Endodermal cell (in vitro differentiated cells): Measurements from ENCODE around the gene HHAT. TPM values are rescaled to one million over a fixed set of nuclear protein-coding genes. Genes with fewer than 3 reads are reported as not detected.

Experiments used
- DNase-seq: peaks from one replicate; pipeline ENCODE4 v3.0.0-alpha.2; 2017
- H3K27ac ChIP-seq: 2 replicates; pipeline ENCODE4 v1.5.1; 2013; ENCODE audit warnings: mild to moderate bottlenecking, low read depth, low read length, moderate library complexity
- H3K27me3 ChIP-seq: 2 replicates; pipeline ENCODE4 v1.6.1; 2013; ENCODE audit warnings: mild to moderate bottlenecking, low read length, moderate library complexity; ENCODE audit not compliant: insufficient read depth, control insufficient read depth, poor library complexity, severe bottlenecking
- H3K36me3 ChIP-seq: 2 replicates; pipeline ENCODE4 v1.7.0; 2013; ENCODE audit warnings: mild to moderate bottlenecking, low read length, moderate library complexity; ENCODE audit not compliant: control insufficient read depth, insufficient read depth
- H3K4me1 ChIP-seq: one replicate; pipeline ENCODE4 v1.7.0; 2013; ENCODE audit warnings: low read length; ENCODE audit not compliant: control insufficient read depth, insufficient read depth
- H3K4me3 ChIP-seq: 2 replicates; pipeline ENCODE4 v1.5.1; 2013; ENCODE audit warnings: mild to moderate bottlenecking, low read length, moderate library complexity
- H3K9ac ChIP-seq: 2 replicates; pipeline ENCODE4 v1.6.1; 2013; ENCODE audit warnings: mild to moderate bottlenecking, low read length, moderate library complexity; ENCODE audit not compliant: poor library complexity, severe bottlenecking; ENCODE audit errors: extremely low read depth
- H3K9me3 ChIP-seq: 2 replicates; pipeline ENCODE4 v1.6.1; 2013; ENCODE audit warnings: mild to moderate bottlenecking, low read length, moderate library complexity; ENCODE audit not compliant: control insufficient read depth
- H3K27ac Mint-ChIP-seq: 2 replicates; pipeline ENCODE4 v1.8.0; 2020; ENCODE audit warnings: mixed read lengths
- H3K27me3 Mint-ChIP-seq: 2 replicates; pipeline ENCODE4 v1.8.0; 2021; ENCODE audit warnings: mild to moderate bottlenecking, mixed read lengths; ENCODE audit not compliant: insufficient read depth
- H3K36me3 Mint-ChIP-seq: 2 replicates; pipeline ENCODE4 v1.8.0; 2020; ENCODE audit warnings: low read depth, mixed read lengths
- H3K4me1 Mint-ChIP-seq: 2 replicates; pipeline ENCODE4 v1.8.0; 2020; ENCODE audit warnings: mixed read lengths
- H3K4me3 Mint-ChIP-seq: 2 replicates; pipeline ENCODE4 v1.8.0; 2020; ENCODE audit warnings: mild to moderate bottlenecking, moderate library complexity, mixed read lengths
- H3K9me3 Mint-ChIP-seq: 2 replicates; pipeline ENCODE4 v1.8.0; 2020; ENCODE audit warnings: mild to moderate bottlenecking, mixed read lengths
- CTCF ChIP-seq: fragments of 200-600 bp; sonication (generic); conservative IDR thresholded peaks from 2 replicates; pipeline ENCODE4 v1.5.0; 2021; ENCODE audit warnings: antibody characterized with exemption, mild to moderate bottlenecking
- WGBS, 2 experiments: methylation state at CpG; one replicate each; pipeline versions ENCODE4 v1.1.5 to v1.1.7; 2013; ENCODE audit warnings: missing lambda C conversion rate in 2 of 2, mixed read lengths in 1 of 2; ENCODE audit not compliant: insufficient coverage in 1 of 2, insufficient read length in 1 of 2; 5-methylcytosine and 5-hydroxymethylcytosine counted together
- total RNA-seq, 2 donors: library from RNA; stranded (reverse); fragmentation: NEBNext Ultra II Directional in 1 of 2; extraction: Animal tissue kit (Norgen Biotek cat#: 25700) in 1 of 2; gene quantifications; 2 replicates in 1 of 2; 3 replicates in 1 of 2; pipeline ENCODE4 v1.2.1, GENCODE V29; 2021

The HHAT gene
- total RNA-seq, 2 donors from 2014 or later: 6.9 to 9.8 TPM

- 64% methylated on average over 1 of the region's 1 CpG; no CpG with 5 or more reads in 1 of the 2 experiments for WGBS, 2 experiments
- DNase-seq: no peak
These were observed 229.6 kb downstream of the HHAT start for GRCh38 chr1:210558302-210558701.

GRCh38 chr1:210565306-210565705, 236.6 kb downstream of the HHAT start:
- no peak for TF ChIP-seq CTCF
- Histone ChIP-seq H3K9ac (no peak overlapping the region), H3K27ac (no peak overlapping the region), H3K4me1 (no peaks in the 10 kb centered on the region), H3K36me3 (no peaks in the 10 kb centered on the region), H3K4me3 (no peak overlapping the region), H3K27me3 (no peaks in the 10 kb centered on the region), H3K9me3 (no peaks in the 10 kb centered on the region)
- Mint-ChIP-seq H3K27me3 (peaks cover 5% of the 10 kb centered on the region), H3K4me1 (peaks cover under 1% of the 10 kb centered on the region), H3K4me3 (no peak overlapping the region), H3K27ac (no peak overlapping the region), H3K9me3 (no peaks in the 10 kb centered on the region), H3K36me3 (no peaks in the 10 kb centered on the region)
- no peak for DNase-seq
- 88 to 95% methylated on average over 1 to 2 of the region's 2 CpGs for WGBS, 2 experiments

More at GRCh38 chr1:210558302-210558701, 229.6 kb downstream of the HHAT start:
- Histone ChIP-seq H3K9me3 (no peaks in the 10 kb centered on the region), H3K9ac (no peak overlapping the region), H3K4me3 (no peak overlapping the region), H3K36me3 (no peaks in the 10 kb centered on the region), H3K4me1 (peaks cover 24% of the 10 kb centered on the region), H3K27me3 (no peaks in the 10 kb centered on the region), H3K27ac (no peak overlapping the region)
- H3K27me3 Mint-ChIP-seq: peaks cover 3% of the 10 kb centered on the region
- no peaks in the 10 kb centered on the region for H3K36me3 Mint-ChIP-seq
- H3K9me3 Mint-ChIP-seq: no peaks in the 10 kb centered on the region
- TF ChIP-seq CTCF: no peak
- peaks cover 38% of the 10 kb centered on the region for H3K4me1 Mint-ChIP-seq
- H3K4me3 Mint-ChIP-seq: no peak overlapping the region
- H3K27ac Mint-ChIP-seq: no peak overlapping the region

- DNase-seq: no peak
- Histone ChIP-seq H3K27me3 (no peaks in the 10 kb centered on the region), H3K9ac (no peak overlapping the region), H3K36me3 (no peaks in the 10 kb centered on the region), H3K9me3 (no peaks in the 10 kb centered on the region), H3K4me1 (no peaks in the 10 kb centered on the region), H3K4me3 (no peak overlapping the region), H3K27ac (no peak overlapping the region)
- Mint-ChIP-seq H3K27me3 (peaks cover 5% of the 10 kb centered on the region), H3K9me3 (no peaks in the 10 kb centered on the region), H3K36me3 (no peaks in the 10 kb centered on the region), H3K4me3 (no peak overlapping the region), H3K4me1 (no peaks in the 10 kb centered on the region), H3K27ac (no peak overlapping the region)
- TF ChIP-seq CTCF: no peak
These were observed 239.9 kb downstream of the HHAT start for GRCh38 chr1:210568631-210569030.
